HUES48 (cell line): ENCODE results near the gene TNFRSF17.
"Not testable (repeated sequence)": the region's sequence is repeated elsewhere in the genome, so short reads cannot be mapped to it uniquely, and the experiment has no call there.

Source experiments
- H3K27ac ChIP-seq: one replicate; pipeline ENCODE4 v1.7.0; 2013; ENCODE audit warnings: low read depth, low read length, inconsistent platforms
- H3K27me3 ChIP-seq: 2 replicates; pipeline ENCODE4 v1.6.1; 2013; ENCODE audit warnings: mild to moderate bottlenecking, low read length; ENCODE audit not compliant: control insufficient read depth, insufficient read depth
- H3K36me3 ChIP-seq: 2 replicates; pipeline ENCODE4 v1.6.1; 2013; ENCODE audit warnings: low read length; ENCODE audit not compliant: control insufficient read depth, insufficient read depth
- H3K4me1 ChIP-seq: 2 replicates; pipeline ENCODE4 v1.6.1; 2013; ENCODE audit warnings: mild to moderate bottlenecking, low read length; ENCODE audit not compliant: control insufficient read depth, insufficient read depth
- H3K4me3 ChIP-seq: 2 replicates; pipeline ENCODE4 v1.5.1; 2013; ENCODE audit warnings: mild to moderate bottlenecking, low read depth, low read length
- H3K9ac ChIP-seq: 2 replicates; pipeline ENCODE4 v1.6.1; 2013; ENCODE audit warnings: mild to moderate bottlenecking, low read depth, low read length, moderate library complexity
- H3K9me3 ChIP-seq: 2 replicates; pipeline ENCODE4 v1.6.1; 2013; ENCODE audit warnings: low read length; ENCODE audit not compliant: control insufficient read depth, insufficient read depth

Gene TNFRSF17

DNA sequence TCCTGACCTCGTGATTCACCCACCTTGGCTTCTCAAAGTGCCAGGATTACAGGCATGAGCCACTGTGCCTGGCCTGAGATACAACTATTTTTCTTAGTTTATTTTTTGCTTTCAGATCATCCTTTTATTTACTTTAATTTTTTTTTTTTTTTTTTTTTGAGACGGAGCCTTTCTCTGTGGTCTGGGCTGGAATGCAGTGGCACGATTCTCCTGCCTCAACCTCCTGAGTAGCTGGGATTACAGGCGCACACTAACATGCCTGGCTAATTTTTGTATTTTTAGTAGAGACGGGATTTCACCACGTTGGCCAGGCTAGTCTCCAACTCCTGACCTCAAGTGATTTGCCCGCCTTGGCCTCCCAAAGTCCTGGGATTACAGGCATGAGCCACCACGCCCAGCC, 11.4 kb upstream of the TNFRSF17 start:
- H3K27me3 ChIP-seq, H3K27ac ChIP-seq, H3K4me3 ChIP-seq, H3K4me1 ChIP-seq, H3K36me3 ChIP-seq, H3K9me3 ChIP-seq, H3K9ac ChIP-seq: not testable (repeated sequence)

DNA sequence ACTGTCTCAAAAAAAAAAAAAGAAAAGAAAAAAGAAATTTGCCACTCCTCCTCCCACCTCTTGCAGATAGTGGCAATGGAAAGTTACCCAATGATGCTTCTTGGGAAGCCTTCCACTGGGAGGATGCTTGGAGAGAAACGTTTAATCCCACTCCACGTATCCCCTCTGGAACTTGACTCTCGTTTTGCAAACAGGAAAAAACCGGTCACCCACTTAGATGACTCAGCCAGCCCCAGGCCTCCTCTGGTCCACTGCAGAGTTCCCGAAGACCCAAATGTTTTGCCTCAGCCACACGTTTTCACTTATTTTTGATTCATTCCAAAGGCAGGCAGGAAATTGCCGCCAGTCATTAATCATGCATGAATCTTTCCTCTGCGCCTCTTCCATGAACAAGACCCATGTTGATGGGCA, 9.3 kb upstream of the TNFRSF17 start:
- H3K36me3 ChIP-seq = no peaks in the 10 kb centered on the region
- H3K27me3 ChIP-seq = no peaks in the 10 kb centered on the region
- H3K9ac ChIP-seq = no peak overlapping the region
- H3K4me1 ChIP-seq = no peaks in the 10 kb centered on the region
- no peak overlapping the region for H3K4me3 ChIP-seq
- no peak overlapping the region for H3K27ac ChIP-seq
- H3K9me3 ChIP-seq = no peaks in the 10 kb centered on the region

DNA sequence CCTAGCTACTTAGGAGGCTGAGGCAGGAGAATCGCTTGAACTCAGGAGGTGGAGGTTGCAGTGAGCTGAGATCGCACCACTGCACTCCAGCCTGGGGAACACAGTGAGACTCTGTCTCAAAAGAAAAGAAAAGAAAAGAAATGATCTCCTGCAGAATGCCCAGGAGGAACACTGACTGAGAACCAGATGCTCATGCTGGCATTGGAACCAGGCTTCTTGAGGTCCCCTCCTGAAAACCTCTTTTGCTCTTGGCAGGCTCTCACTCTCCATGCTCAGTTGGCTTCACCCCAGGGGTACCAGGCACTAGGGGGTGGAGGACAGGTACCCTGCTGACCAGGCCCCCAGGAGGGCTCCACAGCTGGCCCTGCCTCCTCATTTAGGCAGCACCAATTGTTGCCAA, 8.5 kb upstream of the TNFRSF17 start:
- Histone ChIP-seq H3K9ac (no peak overlapping the region), H3K4me3 (no peak overlapping the region), H3K9me3 (no peaks in the 10 kb centered on the region), H3K27ac (no peak overlapping the region), H3K4me1 (no peaks in the 10 kb centered on the region), H3K36me3 (no peaks in the 10 kb centered on the region), H3K27me3 (no peaks in the 10 kb centered on the region)

DNA sequence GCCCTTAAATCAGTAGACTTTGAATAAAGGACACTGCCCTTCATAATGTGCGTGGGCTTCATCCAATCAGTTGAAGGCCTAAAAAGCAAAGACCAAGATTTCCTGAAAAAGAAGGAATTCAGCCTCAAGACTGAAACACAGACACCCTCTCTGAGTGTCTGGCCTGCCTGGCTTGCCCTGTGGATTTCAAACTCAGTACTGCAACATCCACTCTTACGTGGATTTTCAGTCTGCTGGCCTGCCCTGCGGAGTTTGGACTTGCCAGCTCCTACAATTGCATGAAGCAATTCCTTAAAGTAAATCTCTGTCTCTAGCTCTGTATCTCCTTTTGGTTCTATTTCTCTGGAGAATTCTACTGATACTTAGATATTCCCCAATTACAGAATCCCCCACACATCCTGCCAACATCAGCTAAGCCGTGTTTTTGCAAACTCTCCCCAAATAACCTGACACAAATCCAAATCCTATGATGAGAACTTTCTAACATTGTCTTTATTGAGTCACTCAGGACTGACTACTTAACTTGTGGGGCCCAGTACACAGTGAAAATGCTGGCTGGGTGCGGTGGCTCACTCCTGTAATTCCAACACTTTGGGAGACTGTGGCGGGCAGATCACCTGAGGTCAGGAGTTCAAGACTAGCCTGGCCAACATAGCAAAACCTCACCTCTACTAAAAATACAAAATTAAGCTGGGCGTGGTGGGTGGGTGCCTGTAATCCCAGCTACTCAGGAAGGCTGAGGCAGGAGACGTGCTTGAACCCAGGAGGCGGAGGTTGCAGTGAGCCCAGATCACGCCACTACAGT, 7.2 kb upstream of the TNFRSF17 start:
- H3K4me3 ChIP-seq = no peak overlapping the region
- H3K36me3 ChIP-seq = no peaks in the 10 kb centered on the region
- no peaks in the 10 kb centered on the region for H3K4me1 ChIP-seq
- no peak overlapping the region for H3K9ac ChIP-seq
- H3K9me3 ChIP-seq = no peaks in the 10 kb centered on the region
- no peaks in the 10 kb centered on the region for H3K27me3 ChIP-seq
- no peak overlapping the region for H3K27ac ChIP-seq

DNA sequence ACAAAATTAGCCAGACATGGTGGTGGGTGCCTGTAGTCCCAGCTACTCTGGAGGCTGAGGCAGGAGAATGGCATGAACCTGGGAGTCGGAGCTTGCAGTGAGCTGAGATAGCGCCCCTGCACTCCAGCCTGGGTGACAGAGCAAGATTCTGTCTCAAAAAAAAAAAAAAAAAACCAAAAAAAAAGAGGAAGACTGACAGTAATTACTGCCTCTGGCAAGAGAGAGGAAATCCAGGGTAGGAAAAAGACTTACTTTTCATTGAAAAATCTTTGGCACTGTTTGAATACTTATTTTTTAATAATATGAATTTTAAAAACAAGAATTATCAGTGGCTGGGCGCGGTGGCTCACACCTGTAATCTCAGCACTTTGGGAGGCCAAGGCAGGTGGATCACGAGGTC, 2.6 kb upstream of the TNFRSF17 start:
- not testable (repeated sequence) for H3K27ac ChIP-seq, H3K36me3 ChIP-seq, H3K4me1 ChIP-seq, H3K4me3 ChIP-seq, H3K27me3 ChIP-seq, H3K9ac ChIP-seq, H3K9me3 ChIP-seq

DNA sequence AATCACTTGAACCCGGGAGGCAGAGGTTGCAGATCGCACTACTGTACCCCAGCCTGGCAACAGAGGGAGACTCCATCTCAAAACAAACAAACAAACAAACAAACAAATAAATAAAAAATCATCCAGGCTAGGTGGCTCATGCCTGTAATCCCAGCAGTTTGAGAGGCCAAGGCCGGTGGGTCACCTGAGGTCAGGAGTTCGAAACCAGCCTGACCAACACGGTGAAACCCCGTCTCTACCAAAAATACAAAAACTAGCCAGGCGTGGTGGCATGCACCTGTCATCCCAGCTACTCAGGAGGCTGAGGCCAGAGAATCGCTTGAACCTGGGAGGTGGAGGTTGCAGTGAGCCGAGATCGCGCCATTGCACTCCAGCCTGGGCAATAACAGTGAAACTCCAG, 2.0 kb upstream of the TNFRSF17 start:
- H3K4me3 ChIP-seq, H3K36me3 ChIP-seq, H3K4me1 ChIP-seq, H3K27ac ChIP-seq, H3K9me3 ChIP-seq, H3K27me3 ChIP-seq, H3K9ac ChIP-seq: not testable (repeated sequence)

DNA sequence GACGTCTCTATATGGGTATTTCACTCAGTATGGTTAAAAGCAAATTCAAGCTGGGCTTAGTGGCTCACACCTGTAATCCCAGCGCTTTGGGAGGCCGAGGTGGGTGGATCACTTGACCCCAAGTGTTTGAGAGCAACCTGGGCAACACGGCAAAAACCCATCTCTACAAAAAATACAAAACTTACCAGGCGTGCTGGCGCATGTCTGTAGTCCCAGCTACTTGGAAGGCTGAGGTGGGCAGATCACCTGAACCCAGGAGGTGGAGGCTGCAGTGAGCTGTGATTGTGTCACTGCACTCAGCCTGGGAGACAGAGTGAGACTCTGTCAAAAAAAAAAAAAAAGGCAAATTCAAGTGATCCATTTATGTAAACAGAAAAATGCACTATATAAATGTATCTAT, 1.3 kb upstream of the TNFRSF17 start:
- no peak overlapping the region for H3K27ac ChIP-seq
- H3K9ac ChIP-seq = no peak overlapping the region
- H3K9me3 ChIP-seq = no peaks in the 10 kb centered on the region
- no peak overlapping the region for H3K4me3 ChIP-seq
- no peaks in the 10 kb centered on the region for H3K4me1 ChIP-seq
- H3K27me3 ChIP-seq = no peaks in the 10 kb centered on the region
- H3K36me3 ChIP-seq = no peaks in the 10 kb centered on the region

DNA sequence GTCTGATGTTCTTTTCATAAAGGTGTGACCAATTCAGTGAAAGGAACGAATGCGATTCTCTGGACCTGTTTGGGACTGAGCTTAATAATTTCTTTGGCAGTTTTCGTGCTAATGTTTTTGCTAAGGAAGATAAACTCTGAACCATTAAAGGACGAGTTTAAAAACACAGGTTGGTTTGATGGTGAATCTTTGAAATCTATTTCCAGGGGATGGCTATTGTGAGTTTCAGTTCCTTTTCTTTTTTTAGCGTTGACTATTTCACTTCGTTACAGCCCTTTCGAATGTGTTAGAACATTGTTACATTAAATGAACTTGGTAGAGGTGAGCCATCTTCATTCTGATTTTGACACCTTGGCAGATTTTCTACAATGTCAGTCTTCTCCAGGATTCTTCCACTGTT, 1.2 kb downstream of the TNFRSF17 start:
- Histone ChIP-seq H3K27me3 (no peaks in the 10 kb centered on the region), H3K27ac (no peak overlapping the region), H3K9me3 (no peaks in the 10 kb centered on the region), H3K4me1 (no peaks in the 10 kb centered on the region), H3K4me3 (no peak overlapping the region), H3K9ac (no peak overlapping the region), H3K36me3 (no peaks in the 10 kb centered on the region)

DNA sequence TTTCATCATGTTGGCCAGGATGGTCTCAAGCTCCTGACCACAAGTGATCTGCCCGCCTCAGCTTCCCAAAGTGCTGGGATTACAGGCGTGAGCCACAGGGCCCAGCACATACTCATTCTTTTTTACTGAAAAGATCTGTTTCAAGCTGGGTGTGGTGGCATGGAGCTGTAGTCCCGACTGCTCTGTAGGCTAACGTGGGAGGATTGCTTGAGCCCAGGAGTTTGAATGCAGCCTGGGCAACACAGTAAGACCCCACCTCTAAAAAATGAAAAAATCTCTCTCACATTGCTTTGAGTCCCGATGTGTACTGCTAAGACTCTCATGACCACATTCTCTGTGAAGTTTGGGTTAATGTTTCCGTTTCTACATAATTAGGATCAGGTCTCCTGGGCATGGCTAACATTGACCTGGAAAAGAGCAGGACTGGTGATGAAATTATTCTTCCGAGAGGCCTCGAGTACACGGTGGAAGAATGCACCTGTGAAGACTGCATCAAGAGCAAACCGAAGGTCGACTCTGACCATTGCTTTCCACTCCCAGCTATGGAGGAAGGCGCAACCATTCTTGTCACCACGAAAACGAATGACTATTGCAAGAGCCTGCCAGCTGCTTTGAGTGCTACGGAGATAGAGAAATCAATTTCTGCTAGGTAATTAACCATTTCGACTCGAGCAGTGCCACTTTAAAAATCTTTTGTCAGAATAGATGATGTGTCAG, 2.3 kb downstream of the TNFRSF17 start:
- Histone ChIP-seq H3K27me3 (no peaks in the 10 kb centered on the region), H3K27ac (no peak overlapping the region), H3K36me3 (no peaks in the 10 kb centered on the region), H3K4me3 (no peak overlapping the region), H3K9ac (no peak overlapping the region), H3K4me1 (no peaks in the 10 kb centered on the region), H3K9me3 (no peaks in the 10 kb centered on the region)

DNA sequence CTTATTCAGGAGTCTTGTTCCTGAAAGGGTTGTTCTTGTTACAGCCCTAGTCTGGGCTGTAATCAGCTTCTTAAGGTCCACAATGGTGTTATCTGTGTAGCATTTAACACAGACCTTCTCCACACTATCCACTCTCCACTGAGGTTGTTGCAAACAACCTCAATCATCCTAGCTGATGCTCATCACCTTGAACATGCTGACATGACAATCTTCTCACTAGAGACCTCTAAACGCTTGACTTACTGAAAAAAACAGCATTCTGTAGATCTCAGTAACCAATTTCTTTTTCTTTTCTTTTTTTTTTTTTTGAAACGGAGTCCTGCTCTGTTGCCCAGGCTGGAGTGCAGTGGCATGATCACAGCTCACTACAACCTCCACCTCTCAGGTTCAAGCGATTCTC, 3.6 kb downstream of the TNFRSF17 start:
- Histone ChIP-seq H3K27ac (no peak overlapping the region), H3K4me3 (no peak overlapping the region), H3K27me3 (no peaks in the 10 kb centered on the region), H3K36me3 (no peaks in the 10 kb centered on the region), H3K9me3 (no peaks in the 10 kb centered on the region), H3K4me1 (no peaks in the 10 kb centered on the region), H3K9ac (no peak overlapping the region)

DNA sequence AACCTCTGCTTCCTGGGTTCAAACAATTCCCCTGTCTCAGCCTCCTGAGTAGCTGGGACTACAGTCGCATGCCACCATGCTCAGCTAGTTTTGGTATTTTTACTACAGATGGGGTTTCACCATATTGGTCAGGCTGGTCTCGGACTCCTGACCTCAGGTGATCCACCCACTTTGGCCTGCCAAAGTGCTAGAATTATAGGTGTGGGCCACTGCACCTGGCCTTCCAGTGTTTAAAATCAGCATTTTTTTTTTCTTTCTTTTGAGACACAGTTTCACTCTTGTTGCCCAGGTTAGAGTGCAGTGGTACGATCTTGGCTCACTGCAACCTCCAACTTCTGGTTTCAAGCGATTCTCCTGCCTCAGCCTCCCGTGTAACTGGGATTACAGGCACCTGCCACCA, 5.3 kb downstream of the TNFRSF17 start:
- H3K4me3 ChIP-seq, H3K4me1 ChIP-seq, H3K36me3 ChIP-seq, H3K27me3 ChIP-seq, H3K27ac ChIP-seq, H3K9ac ChIP-seq, H3K9me3 ChIP-seq: not testable (repeated sequence)
